ENCODE results near the gene RBBP4.
"Not testable (repeated sequence)": the region's sequence is repeated elsewhere in the genome, so short reads cannot be mapped to it uniquely, and the experiment has no call there.

RBBP4 gene

GRCh38 chr1:32650752-32651460, at the start of gene RBBP4:
Gene RBBP4, plus strand, starts transcription at chr1:32651208. Its CDS starts 99 bp downstream, at chr1:32651307.
- DNase-seq (ENCODE audit: low read depth in 2 of 2), result peak; percentile 94

- no peak for DNase-seq (ENCODE audit: low read depth in 2 of 2)
Measured at GRCh38 chr1:32605711-32606424, 45.1 kb upstream of the RBBP4 start.

- no peak for DNase-seq (ENCODE audit: low read depth in 2 of 2)
Measured at GRCh38 chr1:32606565-32607371, 44.2 kb upstream of the RBBP4 start.

- no peak for DNase-seq (ENCODE audit: low read depth in 2 of 2)
Measured at GRCh38 chr1:32609180-32609579, 41.8 kb upstream of the RBBP4 start.

GRCh38 chr1:32611859-32612188, 39.2 kb upstream of the RBBP4 start:
- no peak for DNase-seq (ENCODE audit: low read depth in 2 of 2)

- DNase-seq (ENCODE audit: low read depth in 2 of 2), result peak; percentile 4 to 15
Measured at GRCh38 chr1:32612189-32612881, 38.7 kb upstream of the RBBP4 start.

- DNase-seq (ENCODE audit: low read depth in 2 of 2), result no peak
Measured at GRCh38 chr1:32613472-32613871, 37.5 kb upstream of the RBBP4 start.

- no peak for DNase-seq (ENCODE audit: low read depth in 2 of 2)
Measured at GRCh38 chr1:32618673-32619221, 32.3 kb upstream of the RBBP4 start.

GRCh38 chr1:32619701-32620485, 31.1 kb upstream of the RBBP4 start:
- no peak for DNase-seq (ENCODE audit: low read depth in 2 of 2)

- no peak for DNase-seq (ENCODE audit: low read depth in 2 of 2)
Measured at GRCh38 chr1:32622205-32622604, 28.8 kb upstream of the RBBP4 start.

- DNase-seq (ENCODE audit: low read depth in 2 of 2), result no peak
Measured at GRCh38 chr1:32622806-32623681, 28.0 kb upstream of the RBBP4 start.

- DNase-seq (ENCODE audit: low read depth in 2 of 2), result no peak
Measured at GRCh38 chr1:32623775-32624174, 27.2 kb upstream of the RBBP4 start.

- DNase-seq (ENCODE audit: low read depth in 2 of 2), result no peak
Measured at GRCh38 chr1:32626176-32626575, 24.8 kb upstream of the RBBP4 start.

GRCh38 chr1:32627596-32628162, 23.3 kb upstream of the RBBP4 start:
- DNase-seq (ENCODE audit: low read depth in 2 of 2), result no peak

GRCh38 chr1:32630173-32630572, 20.8 kb upstream of the RBBP4 start:
- not testable (repeated sequence) for DNase-seq (ENCODE audit: low read depth in 2 of 2)

- DNase-seq (ENCODE audit: low read depth in 2 of 2), result no peak
Measured at GRCh38 chr1:32632829-32633228, 18.2 kb upstream of the RBBP4 start.

GRCh38 chr1:32635508-32636277, 15.3 kb upstream of the RBBP4 start:
- no peak for DNase-seq (ENCODE audit: low read depth in 2 of 2)

GRCh38 chr1:32636914-32637645, 13.9 kb upstream of the RBBP4 start:
- DNase-seq (ENCODE audit: low read depth in 2 of 2), result no peak

Measured in fibroblast of skin of left biceps (primary cell).